Vagina (tissue), 2 donors: Measurements from ENCODE around the gene SMTNL1. TPM values are rescaled to one million over a fixed set of nuclear protein-coding genes. Genes with fewer than 3 reads are reported as not detected.
"Not testable (repeated sequence)": the region's sequence is repeated elsewhere in the genome, so short reads cannot be mapped to it uniquely, and the experiment has no call there.

Experiments
- DNase-seq, 2 donors: peaks; one replicate each; pipeline ENCODE4 v3.0.0-alpha.2; 2017; ENCODE audit errors: extremely low spot score in 2 of 2
- H3K27ac ChIP-seq: fragments of 200-600 bp; sonication (generic); one replicate; pipeline ENCODE4 v1.5.1; 2019
- H3K27me3 ChIP-seq: fragments of 200-600 bp; sonication (generic); one replicate; pipeline ENCODE4 v1.5.1; 2019
- H3K36me3 ChIP-seq, 2 donors: fragments of 200-600 bp; sonication (generic); one replicate each; pipeline ENCODE4 v1.5.1; 2017 to 2019
- H3K4me1 ChIP-seq: fragments of 200-600 bp; sonication (generic); one replicate; pipeline ENCODE4 v1.5.1; 2019
- H3K4me3 ChIP-seq, 2 donors: fragments of 200-600 bp; sonication (generic); 1 replicate in 1 of 2; 2 replicates in 1 of 2; pipeline ENCODE4 v1.5.1; 2016 to 2019
- H3K9me3 ChIP-seq: fragments of 200-600 bp; sonication (generic); one replicate; pipeline ENCODE4 v1.5.1; 2019
- CTCF ChIP-seq, 3 experiments: fragments of 450-650 bp in 2 of 3; fragments of 200-600 bp in 1 of 3; sonication (generic) in 1 of 3; IDR thresholded peaks; one replicate each; pipeline ENCODE4 v1.5.1; 2017 to 2019; ENCODE audit warnings: antibody characterized with exemption in 3 of 3, mild to moderate bottlenecking in 2 of 3, moderate library complexity in 2 of 3
- POLR2A ChIP-seq, 2 donors: fragments of 450-650 bp; IDR thresholded peaks; one replicate each; pipeline ENCODE4 v1.6.1; 2017; ENCODE audit warnings: antibody characterized with exemption in 2 of 2, mild to moderate bottlenecking in 2 of 2, moderate library complexity in 2 of 2
- POLR2AphosphoS5 ChIP-seq, 2 donors: sonication (generic); formaldehyde crosslinking; IDR thresholded peaks; one replicate each; pipeline ENCODE4 v1.9.0; 2017; ENCODE audit warnings: antibody characterized with exemption in 2 of 2, mild to moderate bottlenecking in 2 of 2, low read depth in 1 of 2; ENCODE audit not compliant: insufficient read depth in 1 of 2
- intact Hi-C: fragments of 100-400 bp; cut with DNase I; formaldehyde crosslinking; loops from one replicate; pipeline ENCODE4 v1.15.1; 2023
- total RNA-seq: library from RNA; depleted of rRNA; stranded (reverse); fragments of >200 nt; gene quantifications from one replicate; pipeline ENCODE4 v1.2.3, GENCODE V29; 2016

The SMTNL1 gene
- total RNA-seq, 1 donor from 2014 or later = not detected

GRCh38 chr11:57530596-57531507 lies 6.5 kb upstream of the SMTNL1 start, which contains the start of gene TIMM10:
Gene TIMM10, minus strand, starts transcription at chr11:57530754. Its CDS starts 565 bp downstream, at chr11:57530189.
- DNase-seq = peak; percentile 97 to 99
- H3K4me3 ChIP-seq = peak within 1 kb of the TSS; percentile 62 to 82
- H3K4me1 ChIP-seq = peaks cover 12% of the 10 kb centered on the region
- intact Hi-C loops = no loop called here
- no peaks in the 10 kb centered on the region for H3K27me3 ChIP-seq
- no peaks in the 10 kb centered on the region for H3K36me3 ChIP-seq
- no peaks in the 10 kb centered on the region for H3K9me3 ChIP-seq
- peak in 1 of 2 donors; percentile 8 for TF ChIP-seq POLR2A (IDR thresholded peaks at IDR 0.05)
- TF ChIP-seq CTCF (IDR thresholded peaks at IDR 0.05) = peak in 1 of 3 experiments; percentile 31
- peak; percentile 89 to 100 for TF ChIP-seq POLR2AphosphoS5 (IDR thresholded peaks at IDR 0.05; ENCODE audit: insufficient read depth in 1 of 2, low read depth in 1 of 2)
- peak within 1 kb of the TSS; percentile 57 for H3K27ac ChIP-seq

DNA sequence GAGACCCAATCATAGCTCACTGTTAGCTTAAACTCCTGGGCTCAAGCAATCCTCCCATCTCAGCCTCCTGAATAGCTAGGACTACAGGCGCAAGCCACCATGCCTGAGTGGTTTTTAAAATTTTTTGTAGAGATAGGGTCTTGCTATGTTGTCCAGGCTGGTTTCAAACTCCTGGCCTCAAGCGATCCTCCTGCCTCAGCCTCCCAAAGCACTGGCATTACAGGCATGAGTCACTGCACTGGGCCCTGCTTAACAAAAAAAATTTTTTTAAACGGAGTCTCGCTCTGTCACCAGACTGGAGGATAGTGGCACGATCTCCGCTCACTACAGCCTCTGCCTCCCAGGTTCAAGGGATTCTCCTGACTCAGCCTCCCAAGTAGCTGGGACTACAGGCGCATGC lies 2.9 kb upstream of the SMTNL1 start:
- intact Hi-C loops, H3K27me3 ChIP-seq, DNase-seq, H3K4me1 ChIP-seq, H3K27ac ChIP-seq, H3K36me3 ChIP-seq, H3K4me3 ChIP-seq, H3K9me3 ChIP-seq: not testable (repeated sequence)

- intact Hi-C loops = no loop called here
- H3K4me3 ChIP-seq = no peak overlapping the region
These were observed 1.9 kb downstream of the SMTNL1 start for GRCh38 chr11:57539342-57539741.

GRCh38 chr11:57541169-57541568 lies 3.8 kb downstream of the SMTNL1 start:
- no peaks in the 10 kb centered on the region for H3K27me3 ChIP-seq
- H3K36me3 ChIP-seq = no peaks in the 10 kb centered on the region
- DNase-seq = no peak
- no peak for TF ChIP-seq CTCF (IDR thresholded peaks at IDR 0.05)
- TF ChIP-seq POLR2AphosphoS5 (IDR thresholded peaks at IDR 0.05; ENCODE audit: insufficient read depth in 1 of 2, low read depth in 1 of 2) = no peak
- TF ChIP-seq POLR2A (IDR thresholded peaks at IDR 0.05) = no peak
- no peaks in the 10 kb centered on the region for H3K9me3 ChIP-seq
- no peak overlapping the region for H3K27ac ChIP-seq
- intact Hi-C loops = no loop called here
- H3K4me1 ChIP-seq = no peaks in the 10 kb centered on the region
- no peak overlapping the region for H3K4me3 ChIP-seq

More at GRCh38 chr11:57539342-57539741, 1.9 kb downstream of the SMTNL1 start:
- Histone ChIP-seq H3K9me3 (no peaks in the 10 kb centered on the region), H3K4me1 (no peaks in the 10 kb centered on the region), H3K27me3 (no peaks in the 10 kb centered on the region), H3K36me3 (no peaks in the 10 kb centered on the region), H3K27ac (no peak overlapping the region)
- no peak for DNase-seq
- no peak for TF ChIP-seq POLR2AphosphoS5 (IDR thresholded peaks at IDR 0.05; ENCODE audit: insufficient read depth in 1 of 2, low read depth in 1 of 2)
- no peak for TF ChIP-seq CTCF (IDR thresholded peaks at IDR 0.05)
- no peak for TF ChIP-seq POLR2A (IDR thresholded peaks at IDR 0.05)

DNA sequence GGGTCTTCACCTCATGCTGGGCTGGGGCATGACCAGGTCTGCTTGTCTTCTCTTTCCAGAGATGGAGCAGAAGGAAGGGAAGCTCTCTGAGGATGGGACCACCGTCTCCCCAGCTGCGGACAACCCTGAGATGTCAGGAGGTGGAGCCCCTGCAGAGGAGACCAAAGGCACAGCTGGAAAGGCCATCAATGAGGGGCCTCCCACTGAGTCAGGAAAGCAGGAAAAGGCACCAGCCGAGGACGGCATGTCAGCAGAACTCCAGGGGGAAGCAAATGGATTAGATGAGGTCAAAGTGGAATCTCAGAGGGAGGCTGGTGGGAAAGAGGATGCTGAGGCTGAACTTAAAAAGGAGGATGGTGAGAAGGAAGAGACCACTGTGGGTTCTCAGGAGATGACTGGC lies 5.2 kb downstream of the SMTNL1 start:
- no peaks in the 10 kb centered on the region for H3K4me1 ChIP-seq
- DNase-seq = no peak
- intact Hi-C loops = no loop called here
- H3K9me3 ChIP-seq = no peaks in the 10 kb centered on the region
- H3K27me3 ChIP-seq = no peaks in the 10 kb centered on the region
- H3K4me3 ChIP-seq = no peak overlapping the region
- peaks cover 0 to 1% of the 10 kb centered on the region in 2 donors for H3K36me3 ChIP-seq
- no peak overlapping the region for H3K27ac ChIP-seq
- TF ChIP-seq POLR2A (IDR thresholded peaks at IDR 0.05) (no peak), POLR2AphosphoS5 (IDR thresholded peaks at IDR 0.05; ENCODE audit: insufficient read depth in 1 of 2, low read depth in 1 of 2) (no peak), CTCF (IDR thresholded peaks at IDR 0.05) (no peak)
